ENCODE results near the gene SCMH1. TPM values are rescaled to one million over a fixed set of nuclear protein-coding genes. Genes with fewer than 3 reads are reported as not detected.
A peak's percentile ranks its signal among the peaks of the same experiment; 100 is the strongest.
"Not testable (repeated sequence)": the region's sequence is repeated elsewhere in the genome, so short reads cannot be mapped to it uniquely, and the experiment has no call there.

Gene SCMH1
- total RNA-seq, 2 experiments from 2014 or later, result 24.2 to 24.7 TPM

- ChIA-PET CTCF (interaction anchor here (0.6 kb wide), 1 partner anchor 9 kb away, joined by 3 read pairs; no protein-coding TSS in a partner anchor), POLR2A (no interaction called here)
- no peak for DNase-seq
- H3K9me3 Mint-ChIP-seq, result no peaks in the 10 kb centered on the region
- H3K27ac Mint-ChIP-seq, result no peak overlapping the region
- H3K4me3 Mint-ChIP-seq, result no peak overlapping the region
- H3K36me3 Mint-ChIP-seq (ENCODE audit: low read depth), result peaks cover 4% of the 10 kb centered on the region
- H3K27me3 Mint-ChIP-seq, result no peaks in the 10 kb centered on the region
- H3K4me1 Mint-ChIP-seq, result no peaks in the 10 kb centered on the region
These were observed 87.0 kb downstream of the SCMH1 start for GRCh38 chr1:41155105-41155504.

DNA sequence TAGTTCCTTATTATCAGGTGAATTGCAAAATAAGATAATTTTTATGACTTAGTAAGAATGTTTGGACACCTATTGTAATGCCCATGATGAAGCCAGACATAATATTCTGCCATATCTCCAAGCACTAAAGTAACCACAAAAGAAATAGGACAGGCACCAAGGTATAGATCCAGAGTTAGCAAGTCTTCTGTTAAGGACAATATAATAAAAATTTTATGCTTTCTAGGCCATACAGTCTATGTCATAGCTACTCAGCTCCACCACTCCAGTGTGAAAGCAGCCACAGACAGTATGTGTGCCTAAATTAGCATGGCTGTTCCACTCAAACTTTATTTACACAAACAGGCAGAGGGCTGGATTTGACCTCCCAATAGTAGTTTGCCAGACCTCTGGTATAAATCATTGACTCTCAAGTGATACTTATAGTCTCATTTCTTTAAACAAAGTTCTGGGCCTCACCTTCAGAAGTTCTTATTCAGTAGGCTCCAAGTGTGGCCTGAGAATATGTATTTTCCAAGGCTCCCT is 88.3 kb downstream of the SCMH1 start:
- H3K4me3 Mint-ChIP-seq, result no peak overlapping the region
- H3K4me1 Mint-ChIP-seq, result no peaks in the 10 kb centered on the region
- peaks cover 14% of the 10 kb centered on the region for H3K36me3 Mint-ChIP-seq (ENCODE audit: low read depth)
- DNase-seq, result no peak
- ChIA-PET CTCF (no interaction called here), POLR2A (no interaction called here)
- H3K27ac Mint-ChIP-seq, result no peak overlapping the region
- H3K27me3 Mint-ChIP-seq, result no peaks in the 10 kb centered on the region
- H3K9me3 Mint-ChIP-seq, result no peaks in the 10 kb centered on the region

DNA sequence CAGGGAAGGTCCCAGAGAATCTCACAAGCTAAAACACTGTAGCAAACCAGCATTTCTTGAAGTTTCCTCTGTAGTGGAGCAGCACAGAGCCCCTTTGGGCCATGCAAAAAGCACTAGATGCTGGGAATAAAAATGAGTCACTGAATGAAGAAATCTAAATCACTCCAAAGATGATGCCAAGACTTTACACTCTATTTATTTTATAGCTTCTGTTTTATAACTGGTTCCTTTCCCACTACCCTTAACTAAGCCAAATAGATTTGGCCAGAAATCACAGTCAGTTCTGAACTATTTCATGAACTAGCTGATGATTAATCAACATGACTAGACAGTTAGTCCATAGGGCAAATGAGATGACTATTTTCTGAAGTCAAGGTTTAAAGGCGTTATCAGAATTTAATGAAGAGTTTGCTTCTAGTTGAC is 89.5 kb downstream of the SCMH1 start:
- CTCF ChIA-PET, result interaction anchor here (1.2 to 2.2 kb wide), 2 partner anchors 21 to 200 kb away, joined by 3 to 4 read pairs; no protein-coding TSS in a partner anchor
- Mint-ChIP-seq H3K36me3 (ENCODE audit: low read depth) (peaks cover 14% of the 10 kb centered on the region), H3K27ac (no peak overlapping the region), H3K27me3 (no peaks in the 10 kb centered on the region), H3K4me3 (no peak overlapping the region), H3K9me3 (no peaks in the 10 kb centered on the region), H3K4me1 (no peaks in the 10 kb centered on the region)
- no peak for DNase-seq
- POLR2A ChIA-PET, result no interaction called here

GRCh38 chr1:41151846-41152245 is 90.3 kb downstream of the SCMH1 start:
- Mint-ChIP-seq H3K4me1 (no peaks in the 10 kb centered on the region), H3K4me3 (no peak overlapping the region), H3K36me3 (ENCODE audit: low read depth) (peaks cover 14% of the 10 kb centered on the region), H3K27ac (no peak overlapping the region), H3K27me3 (no peaks in the 10 kb centered on the region), H3K9me3 (no peaks in the 10 kb centered on the region)
- no peak for DNase-seq
- ChIA-PET POLR2A (no interaction called here), CTCF (interaction anchor here (1.2 to 2.2 kb wide), 2 partner anchors 22 to 199 kb away, joined by 3 to 4 read pairs; no protein-coding TSS in a partner anchor)

DNA sequence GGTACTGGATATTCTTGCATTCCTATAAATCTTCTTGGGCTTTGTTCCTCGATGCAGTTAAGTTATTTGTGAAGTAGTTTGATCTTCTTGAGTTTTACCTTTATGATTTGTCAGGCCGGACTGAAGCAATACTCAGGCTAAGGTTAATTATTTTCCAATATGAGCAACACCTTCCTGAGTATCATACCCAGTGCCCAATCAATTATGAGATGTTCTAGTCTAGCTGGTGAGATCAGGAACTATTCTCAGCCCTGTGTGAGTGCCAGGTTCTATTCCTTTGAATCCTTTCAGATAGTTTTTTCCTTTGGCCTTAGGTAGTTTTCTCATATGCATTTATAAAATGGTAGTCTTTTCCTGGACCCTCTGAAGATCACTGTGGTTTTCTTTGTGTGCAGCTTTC is 92.5 kb downstream of the SCMH1 start:
- Mint-ChIP-seq H3K9me3 (no peaks in the 10 kb centered on the region), H3K27me3 (no peaks in the 10 kb centered on the region), H3K36me3 (ENCODE audit: low read depth) (peaks cover 19% of the 10 kb centered on the region), H3K4me3 (no peak overlapping the region), H3K27ac (no peak overlapping the region), H3K4me1 (no peaks in the 10 kb centered on the region)
- CTCF ChIA-PET, result no interaction called here
- POLR2A ChIA-PET, result no interaction called here
- no peak for DNase-seq

DNA sequence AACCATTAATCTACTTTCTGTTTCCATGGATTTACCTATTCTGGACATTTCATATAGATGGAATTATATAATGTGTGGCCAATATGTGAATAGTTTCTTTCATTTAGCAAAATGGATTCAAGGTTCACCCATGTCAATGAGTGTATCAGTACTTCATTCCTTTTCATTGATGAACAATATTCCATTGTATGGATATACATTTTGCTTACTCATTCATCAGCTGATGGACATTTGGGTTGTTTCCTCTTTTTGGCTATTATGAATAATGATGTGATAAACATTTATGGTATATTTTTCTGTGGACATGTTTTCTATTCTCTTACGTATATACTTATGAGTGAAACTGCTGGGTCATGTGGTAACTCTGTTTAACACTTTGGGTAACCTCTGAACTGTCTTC is 97.8 kb downstream of the SCMH1 start:
- H3K4me1 Mint-ChIP-seq, result no peaks in the 10 kb centered on the region
- DNase-seq, result no peak
- peaks cover 5% of the 10 kb centered on the region for H3K9me3 Mint-ChIP-seq
- no peaks in the 10 kb centered on the region for H3K27me3 Mint-ChIP-seq
- CTCF ChIA-PET, result no interaction called here
- H3K27ac Mint-ChIP-seq, result no peak overlapping the region
- H3K4me3 Mint-ChIP-seq, result no peak overlapping the region
- peaks cover 43% of the 10 kb centered on the region for H3K36me3 Mint-ChIP-seq (ENCODE audit: low read depth)
- POLR2A ChIA-PET, result no interaction called here

- Mint-ChIP-seq H3K9me3 (peaks cover 16% of the 10 kb centered on the region), H3K27me3 (no peaks in the 10 kb centered on the region), H3K27ac (no peak overlapping the region), H3K4me3 (no peak overlapping the region), H3K36me3 (ENCODE audit: low read depth) (peaks cover 68% of the 10 kb centered on the region), H3K4me1 (no peaks in the 10 kb centered on the region)
- no peak for DNase-seq
- ChIA-PET POLR2A (no interaction called here), CTCF (no interaction called here)
These were observed 103.6 kb downstream of the SCMH1 start for GRCh38 chr1:41138549-41138948.

DNA sequence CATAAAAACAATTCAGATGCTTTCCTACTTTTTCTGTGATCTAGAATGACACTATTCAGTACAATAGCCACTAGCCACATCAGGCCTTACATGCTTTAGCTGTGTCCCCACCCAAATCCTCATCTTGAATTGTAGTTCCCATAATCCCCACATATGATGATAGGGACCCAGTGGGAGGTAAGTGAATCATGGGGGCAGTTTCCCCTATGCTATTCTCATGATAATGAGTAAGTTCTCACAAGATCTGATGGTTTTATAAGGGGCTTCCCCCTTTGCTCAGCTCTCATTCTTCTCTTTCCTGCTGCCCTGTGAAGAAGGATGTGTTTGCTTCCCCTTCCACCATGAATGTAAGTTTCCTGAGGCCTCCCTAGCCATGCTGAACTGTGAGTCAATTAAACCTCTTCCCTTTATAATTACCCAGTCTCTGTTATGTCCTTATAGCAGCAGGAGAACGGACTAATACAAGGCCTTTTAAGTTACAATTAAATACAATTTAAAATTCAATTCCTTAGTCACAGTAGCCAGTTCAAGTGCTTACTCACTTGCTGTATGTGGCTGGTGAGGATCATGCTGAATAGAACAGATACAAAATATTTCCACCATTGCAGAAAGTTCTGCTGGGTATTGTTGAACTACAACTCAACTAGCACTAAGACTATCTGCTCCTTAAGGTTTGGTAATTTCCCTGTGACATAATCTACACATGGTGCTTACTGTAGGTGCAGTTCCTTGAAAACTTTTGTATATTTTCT is 106.7 kb downstream of the SCMH1 start:
- no peaks in the 10 kb centered on the region for H3K27me3 Mint-ChIP-seq
- no peak overlapping the region for H3K27ac Mint-ChIP-seq
- H3K36me3 Mint-ChIP-seq (ENCODE audit: low read depth), result peaks cover 59% of the 10 kb centered on the region
- ChIA-PET POLR2A (no interaction called here), CTCF (interaction anchor here (0.6 kb wide), 1 partner anchor 10 kb away, joined by 3 read pairs; no protein-coding TSS in a partner anchor)
- no peak for DNase-seq
- H3K9me3 Mint-ChIP-seq, result peaks cover 13% of the 10 kb centered on the region
- no peak overlapping the region for H3K4me3 Mint-ChIP-seq
- H3K4me1 Mint-ChIP-seq, result no peaks in the 10 kb centered on the region

- peaks cover 52% of the 10 kb centered on the region for H3K36me3 Mint-ChIP-seq (ENCODE audit: low read depth)
- CTCF ChIA-PET, H3K4me1 Mint-ChIP-seq: not testable (repeated sequence)
These were observed 107.8 kb downstream of the SCMH1 start for GRCh38 chr1:41134325-41134724.

GRCh38 chr1:41122851-41123518 is 119.1 kb downstream of the SCMH1 start:
- Mint-ChIP-seq H3K27me3 (no peaks in the 10 kb centered on the region), H3K4me3 (no peak overlapping the region), H3K4me1 (no peaks in the 10 kb centered on the region), H3K27ac (no peak overlapping the region), H3K36me3 (ENCODE audit: low read depth) (no peaks in the 10 kb centered on the region), H3K9me3 (no peaks in the 10 kb centered on the region)
- CTCF ChIA-PET, result interaction anchor here (1.0 to 1.2 kb wide), 2 partner anchors 18 to 24 kb away, joined by 3 read pairs; no protein-coding TSS in a partner anchor
- POLR2A ChIA-PET, result no interaction called here
- DNase-seq, result peak; percentile 24

More at GRCh38 chr1:41134325-41134724, 107.8 kb downstream of the SCMH1 start:
- H3K4me3 Mint-ChIP-seq, H3K27ac Mint-ChIP-seq, POLR2A ChIA-PET, H3K27me3 Mint-ChIP-seq, DNase-seq: not testable (repeated sequence)
- H3K9me3 Mint-ChIP-seq, result peaks cover 13% of the 10 kb centered on the region

DNA sequence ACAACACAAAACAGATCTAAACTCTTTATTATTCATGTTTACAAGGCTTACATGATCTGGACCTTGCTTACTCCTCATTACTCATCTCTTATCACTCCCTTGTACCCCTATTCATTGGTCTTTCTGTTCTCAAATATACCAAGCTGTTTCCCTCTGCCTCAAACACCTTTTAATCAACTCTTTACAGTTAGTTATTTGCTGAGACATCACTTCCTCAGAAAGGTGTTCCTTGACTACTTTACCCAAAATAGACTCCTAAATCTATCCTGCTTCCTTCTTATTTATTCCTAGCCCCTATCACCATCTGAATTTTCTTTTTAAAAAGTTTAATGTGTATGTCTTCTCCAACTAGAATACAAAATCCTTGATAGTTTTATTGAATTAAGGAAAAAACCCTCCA is 120.0 kb downstream of the SCMH1 start:
- no peaks in the 10 kb centered on the region for H3K27me3 Mint-ChIP-seq
- CTCF ChIA-PET, result no interaction called here
- H3K4me1 Mint-ChIP-seq, result no peaks in the 10 kb centered on the region
- no peak overlapping the region for H3K4me3 Mint-ChIP-seq
- no peaks in the 10 kb centered on the region for H3K36me3 Mint-ChIP-seq (ENCODE audit: low read depth)
- no peak for DNase-seq
- H3K9me3 Mint-ChIP-seq, result no peaks in the 10 kb centered on the region
- H3K27ac Mint-ChIP-seq, result no peak overlapping the region
- POLR2A ChIA-PET, result no interaction called here

DNA sequence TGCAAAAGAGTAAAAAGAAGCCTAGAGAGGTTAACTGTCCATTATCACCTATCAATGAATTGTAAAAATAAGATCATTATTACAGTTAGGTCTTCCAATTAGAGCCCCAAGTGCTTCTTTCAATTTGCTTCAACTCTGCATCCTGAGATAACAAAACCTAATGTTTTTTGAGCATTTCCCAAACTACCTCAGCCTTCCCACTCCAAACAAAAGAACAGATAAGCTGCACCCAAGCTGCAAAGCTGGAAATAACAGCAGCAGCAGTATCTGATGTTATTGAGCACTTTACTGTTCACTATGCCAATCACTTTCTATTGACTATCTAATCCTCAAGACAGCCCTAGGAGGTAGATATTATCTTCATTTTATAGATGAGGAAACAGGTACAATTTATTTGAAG is 123.5 kb downstream of the SCMH1 start:
- no peak for DNase-seq
- Mint-ChIP-seq H3K9me3 (no peaks in the 10 kb centered on the region), H3K36me3 (ENCODE audit: low read depth) (peaks cover 6% of the 10 kb centered on the region), H3K4me1 (no peaks in the 10 kb centered on the region), H3K27ac (no peak overlapping the region), H3K27me3 (no peaks in the 10 kb centered on the region), H3K4me3 (no peak overlapping the region)
- ChIA-PET CTCF (interaction anchor here (1.4 kb wide), 1 partner anchor 24 kb away, joined by 3 read pairs; no protein-coding TSS in a partner anchor), POLR2A (no interaction called here)

DNA sequence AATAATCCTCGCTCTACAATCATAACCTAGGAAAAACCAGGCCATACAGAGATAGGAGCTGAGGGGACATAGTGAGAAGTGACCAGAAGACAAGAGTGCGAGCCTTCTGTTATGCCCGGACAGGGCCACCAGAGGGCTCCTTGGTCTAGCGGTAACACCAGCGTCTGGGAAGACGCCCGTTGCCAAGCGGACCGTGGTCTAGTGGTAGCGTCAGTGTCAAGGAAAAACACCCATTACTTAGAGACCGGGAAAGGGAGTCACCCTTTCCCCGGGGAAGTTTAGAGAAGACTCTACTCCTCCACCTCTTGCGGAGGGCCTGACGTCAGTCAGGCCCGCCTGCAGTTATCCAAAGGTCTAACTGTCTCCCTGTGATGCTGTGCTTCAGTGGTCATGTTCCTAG is 124.9 kb downstream of the SCMH1 start:
- H3K4me1 Mint-ChIP-seq; H3K9me3 Mint-ChIP-seq; H3K27ac Mint-ChIP-seq; CTCF ChIA-PET; POLR2A ChIA-PET; DNase-seq; H3K4me3 Mint-ChIP-seq; H3K27me3 Mint-ChIP-seq; H3K36me3 Mint-ChIP-seq (ENCODE audit: low read depth): not testable (repeated sequence)
